Measurements from ENCODE around the gene GINS2. TPM values are rescaled to one million over a fixed set of nuclear protein-coding genes. Genes with fewer than 3 reads are reported as not detected.

Gene GINS2
- total RNA-seq, 1 experiment from 2014 or later = 52.7 TPM

- H3K79me2 ChIP-seq (ENCODE audit: insufficient read depth, low read length) = no peaks in the 10 kb centered on the region
Measured at GRCh38 chr16:85730186-85730465, 41.4 kb upstream of the GINS2 start.

More at GRCh38 chr16:85730186-85730465, 41.4 kb upstream of the GINS2 start:
- no peak overlapping the region for H2BK12ac ChIP-seq (ENCODE audit: insufficient read length, low read depth, low read length)
- DNase-seq = no peak
- H4K20me1 ChIP-seq (ENCODE audit: control insufficient read depth, insufficient read depth, insufficient read length) = no peaks in the 10 kb centered on the region
- no peak overlapping the region for H3K4ac ChIP-seq (ENCODE audit: low read depth, low read length)
- H3K27me3 ChIP-seq (ENCODE audit: insufficient read depth, low read length) = no peaks in the 10 kb centered on the region
- H4K8ac ChIP-seq (replicated peaks; ENCODE audit: insufficient read length, low read depth, low read length) = no peak overlapping the region
- Mint-ChIP-seq H3K9me3 (no peaks in the 10 kb centered on the region; a peak in 1 of 5 replicates), H3K4me1 (peaks cover 18 to 23% of the 10 kb centered on the region in 2 experiments), H3K36me3 (ENCODE audit: insufficient read depth in 1 of 3, low read depth in 3 of 3) (no peaks in the 10 kb centered on the region; a peak in 1 of 7 replicates), H3K4me3 (no peak overlapping the region), H3K27me3 (ENCODE audit: low read depth) (peaks cover 3% of the 10 kb centered on the region; the same call in 1 of the 2 replicates), H3K27ac (no peak overlapping the region)
- no peak overlapping the region for H2BK120ac ChIP-seq (ENCODE audit: low read depth, low read length, poor library complexity, severe bottlenecking)
- H2AFZ ChIP-seq (ENCODE audit: low read length) = no peak overlapping the region
- no peak overlapping the region for H4K5ac ChIP-seq (ENCODE audit: insufficient read length, low read depth, low read length)
- no peak overlapping the region for H4K91ac ChIP-seq (ENCODE audit: insufficient read length, low read depth, low read length)
- H3T11ph ChIP-seq (ENCODE audit: low read length) = no peak overlapping the region
- H3K4me2 ChIP-seq (ENCODE audit: insufficient read depth, insufficient read length, low read length) = no peak overlapping the region
- no peak overlapping the region for H3K27ac ChIP-seq (ENCODE audit: insufficient read length, low read depth, low read length)
- H3K23me2 ChIP-seq (ENCODE audit: insufficient read length, low read depth, low read length, poor library complexity, severe bottlenecking) = no peaks in the 10 kb centered on the region
- WGBS (ENCODE audit: extremely low coverage, insufficient read length, low lambda C conversion rate) = no CpG with 5 or more reads among the region's 5 CpGs
- no peak overlapping the region for H3K9ac ChIP-seq (ENCODE audit: extremely low read depth, insufficient read length, low read length)
- no peak overlapping the region for H3K56ac ChIP-seq (ENCODE audit: insufficient read length, low read depth, low read length)
- no peaks in the 10 kb centered on the region for H3K9me3 ChIP-seq (ENCODE audit: control insufficient read depth, low read depth, low read length)
- no peak overlapping the region for H2AK5ac ChIP-seq (ENCODE audit: insufficient read length, low read length)
- no peak overlapping the region for H2BK5ac ChIP-seq (ENCODE audit: insufficient read length, low read length)
- no peak overlapping the region for H2BK15ac ChIP-seq (ENCODE audit: low read depth, low read length)
- H3K14ac ChIP-seq (ENCODE audit: insufficient read depth, low read length) = no peak overlapping the region
- no peak overlapping the region for H2BK20ac ChIP-seq (ENCODE audit: low read depth, low read length, poor library complexity, severe bottlenecking)
- TF ChIP-seq, protein P1, sequence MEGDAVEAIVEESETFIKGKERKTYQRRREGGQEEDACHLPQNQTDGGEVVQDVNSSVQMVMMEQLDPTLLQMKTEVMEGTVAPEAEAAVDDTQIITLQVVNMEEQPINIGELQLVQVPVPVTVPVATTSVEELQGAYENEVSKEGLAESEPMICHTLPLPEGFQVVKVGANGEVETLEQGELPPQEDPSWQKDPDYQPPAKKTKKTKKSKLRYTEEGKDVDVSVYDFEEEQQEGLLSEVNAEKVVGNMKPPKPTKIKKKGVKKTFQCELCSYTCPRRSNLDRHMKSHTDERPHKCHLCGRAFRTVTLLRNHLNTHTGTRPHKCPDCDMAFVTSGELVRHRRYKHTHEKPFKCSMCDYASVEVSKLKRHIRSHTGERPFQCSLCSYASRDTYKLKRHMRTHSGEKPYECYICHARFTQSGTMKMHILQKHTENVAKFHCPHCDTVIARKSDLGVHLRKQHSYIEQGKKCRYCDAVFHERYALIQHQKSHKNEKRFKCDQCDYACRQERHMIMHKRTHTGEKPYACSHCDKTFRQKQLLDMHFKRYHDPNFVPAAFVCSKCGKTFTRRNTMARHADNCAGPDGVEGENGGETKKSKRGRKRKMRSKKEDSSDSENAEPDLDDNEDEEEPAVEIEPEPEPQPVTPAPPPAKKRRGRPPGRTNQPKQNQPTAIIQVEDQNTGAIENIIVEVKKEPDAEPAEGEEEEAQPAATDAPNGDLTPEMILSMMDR (conservative IDR thresholded peaks at IDR 0.05) = no peak
- H3K23ac ChIP-seq (ENCODE audit: insufficient read length, low read depth, low read length) = no peak overlapping the region
- no peaks in the 10 kb centered on the region; the same call in 1 of the 2 replicates for H3K4me1 ChIP-seq (ENCODE audit: insufficient read depth, low read length)
- no peak overlapping the region for H3K18ac ChIP-seq (ENCODE audit: insufficient read length, low read depth, low read length)
- no peaks in the 10 kb centered on the region for H3K79me1 ChIP-seq (ENCODE audit: insufficient read depth, low read depth, low read length, poor library complexity, severe bottlenecking)
